Ovary (tissue), 9 donors: ENCODE data around the gene DCAF4L1. TPM values are rescaled to one million over a fixed set of nuclear protein-coding genes. Genes with fewer than 3 reads are reported as not detected.

Source experiments
- DNase-seq, 5 donors: peaks; one replicate each; pipeline ENCODE4 v3.0.0-alpha.2; 2019 to 2020
- H3K27ac ChIP-seq, 2 donors: fragments of 200-600 bp; one replicate each; pipeline versions ENCODE4 v1.5.1 to v1.8.0; 2019 to 2022
- H3K27me3 ChIP-seq: fragments of 200-600 bp; one replicate; pipeline ENCODE4 v1.8.0; 2022
- H3K36me3 ChIP-seq: fragments of 200-600 bp; sonication (generic); one replicate; pipeline ENCODE4 v1.5.1; 2019
- H3K4me1 ChIP-seq: one replicate; pipeline ENCODE4 v1.8.1; 2013; ENCODE audit warnings: mild to moderate bottlenecking, moderate library complexity; ENCODE audit not compliant: insufficient read depth
- H3K4me3 ChIP-seq: fragments of 200-600 bp; sonication (generic); one replicate; pipeline ENCODE4 v1.5.1; 2017
- H3K9me3 ChIP-seq, 2 donors: fragments of 200-600 bp in 1 of 2; sonication (generic) in 1 of 2; one replicate each; pipeline versions ENCODE4 v1.5.1 to v1.8.1; 2013 to 2019; ENCODE audit warnings: mild to moderate bottlenecking in 1 of 2, moderate library complexity in 1 of 2
- CTCF ChIP-seq, 3 donors: fragments of 450-650 bp in 2 of 3; fragments of 200-600 bp in 1 of 3; IDR thresholded peaks; one replicate each; pipeline versions ENCODE4 v1.5.1 to v1.8.0; 2016 to 2022; ENCODE audit warnings: antibody characterized with exemption in 3 of 3, mild to moderate bottlenecking in 1 of 3
- EP300 ChIP-seq: sonication (generic); formaldehyde crosslinking; IDR thresholded peaks from one replicate; pipeline ENCODE4 v1.6.1; 2017; ENCODE audit warnings: antibody characterized with exemption
- POLR2A ChIP-seq: fragments of 450-650 bp; IDR thresholded peaks from one replicate; pipeline ENCODE4 v1.6.1; 2017; ENCODE audit warnings: antibody characterized with exemption, mild to moderate bottlenecking, moderate library complexity
- WGBS, 3 donors: extraction: QIAGEN DNeasy Blood & Tissue Kit in 1 of 3; methylation state at CpG; one replicate each; pipeline versions ENCODE4 v1.1.5 to v1.1.7; 2013 to 2017; 5-methylcytosine and 5-hydroxymethylcytosine counted together
- intact Hi-C, 4 donors: fragments of 100-400 bp; cut with DNase I; formaldehyde crosslinking; loops; one replicate each; pipeline versions ENCODE4 v1.11.0 to v1.15.1; 2022 to 2023
- polyA plus RNA-seq, 2 donors: library from polyadenylated mRNA; stranded (reverse); fragments of 200-250 nt in 1 of 2; fragments of 350-450 nt in 1 of 2; fragmentation: Illumina TruSeq in 1 of 2; extraction: RNeasy Lipid Tissue Mini Kit (QIAGEN cat#74804) in 1 of 2; gene quantifications; one replicate each; pipeline ENCODE4 v1.2.3, GENCODE V29; 2013 to 2014
- total RNA-seq, 7 donors: library from RNA; depleted of rRNA in 2 of 7; stranded (reverse); fragments of >200 nt in 2 of 7; fragmentation: NEBNext Ultra II Directional in 3 of 7; extraction: Animal tissue kit (Norgen Biotek cat#: 25700) in 3 of 7; gene quantifications; one replicate each; pipeline versions ENCODE4 v1.1.0 to v1.2.4, GENCODE V29; 2016 to 2023
- donor health status: DM: no; HTN: no; CAD: no; lungs with moderate emphysema.
- donor health status: DM: no; HTN: no; CAD: no.
- donor health status: Bipolar disorder and iron deficiency.
- donor health status: DM: yes; HTN: yes; CAD: no.
- donor health status: DM: no; HTN: no; CAD: no.
- donor health status: DM: yes; HTN: yes; CAD: no.

DCAF4L1 gene
- total and polyA plus RNA-seq, 9 donors = 0.05 to 0.13 (median 0.11) TPM; not detected in 2

GRCh38 chr4:41934901-41935651, 46.5 kb upstream of the DCAF4L1 start, which contains the start of gene TMEM33:
Gene TMEM33, plus strand, starts transcription at chr4:41935429. Its CDS starts 56 bp downstream, at chr4:41935485.
- Histone ChIP-seq H3K27ac (no peak within 1 kb of the TSS), H3K36me3 (no peaks in the 10 kb centered on the region), H3K9me3 (no peaks in the 10 kb centered on the region), H3K4me1 (peaks cover 5% of the 10 kb centered on the region), H3K27me3 (no peaks in the 10 kb centered on the region), H3K4me3 (peak within 1 kb of the TSS; percentile 80)
- TF ChIP-seq POLR2A (peak; percentile 51), EP300 (no peak), CTCF (IDR thresholded peaks at IDR 0.05) (peak in 1 of 3 donors; percentile 28)
- WGBS, 3 donors = 1% methylated on average over 49 of the region's 49 CpGs
- intact Hi-C loops = no loop called here
- DNase-seq = peak; percentile 79 to 87 (median 83)

- intact Hi-C loops = no loop called here
Measured at GRCh38 chr4:41935652-41936021, 45.9 kb upstream of the DCAF4L1 start.

GRCh38 chr4:41939016-41939626, 42.4 kb upstream of the DCAF4L1 start:
- peaks cover 5% of the 10 kb centered on the region for H3K4me1 ChIP-seq
- no peak overlapping the region for H3K27ac ChIP-seq
- no peaks in the 10 kb centered on the region for H3K36me3 ChIP-seq
- no peaks in the 10 kb centered on the region for H3K9me3 ChIP-seq
- WGBS, 3 donors = 52 to 62% (median 57%) methylated on average over 3 of the region's 3 CpGs
- no peak overlapping the region for H3K4me3 ChIP-seq
- no peak for DNase-seq
- no peak for TF ChIP-seq EP300
- no peak for TF ChIP-seq CTCF (IDR thresholded peaks at IDR 0.05)
- TF ChIP-seq POLR2A = no peak
- no peaks in the 10 kb centered on the region for H3K27me3 ChIP-seq
- intact Hi-C loops = no loop called here

More at GRCh38 chr4:41935652-41936021, 45.9 kb upstream of the DCAF4L1 start:
- WGBS, 3 donors = 1 to 2% (median 1%) methylated on average over 12 of the region's 12 CpGs
- no peak for TF ChIP-seq EP300
- no peak for TF ChIP-seq POLR2A
- TF ChIP-seq CTCF (IDR thresholded peaks at IDR 0.05) = no peak
- Histone ChIP-seq H3K4me1 (peaks cover 5% of the 10 kb centered on the region), H3K27ac (no peak overlapping the region), H3K4me3 (peak overlapping the region; percentile 80), H3K36me3 (no peaks in the 10 kb centered on the region), H3K27me3 (no peaks in the 10 kb centered on the region), H3K9me3 (no peaks in the 10 kb centered on the region)
- DNase-seq = no peak

GRCh38 chr4:41940834-41941233, 40.7 kb upstream of the DCAF4L1 start:
- H3K36me3 ChIP-seq = no peaks in the 10 kb centered on the region
- no peak for TF ChIP-seq POLR2A
- no peak for TF ChIP-seq CTCF (IDR thresholded peaks at IDR 0.05)
- no peak for TF ChIP-seq EP300

More at GRCh38 chr4:41940834-41941233, 40.7 kb upstream of the DCAF4L1 start:
- Histone ChIP-seq H3K4me3 (no peak overlapping the region), H3K9me3 (no peaks in the 10 kb centered on the region), H3K27me3 (no peaks in the 10 kb centered on the region), H3K27ac (no peak overlapping the region), H3K4me1 (peaks cover 5% of the 10 kb centered on the region)
- DNase-seq = no peak
- intact Hi-C loops = no loop called here
